SH-SY5Y (cell line): ENCODE results near the gene KRT6B.

ENCODE experiments used
- GATA2 ChIP-seq: IDR thresholded peaks from 2 replicates; pipeline ENCODE4 v1.6.1; 2011; ENCODE audit warnings: mild to moderate bottlenecking, low read depth, low read length
- GATA3 ChIP-seq: IDR thresholded peaks from 2 replicates; pipeline ENCODE4 v1.6.1; 2011; ENCODE audit warnings: low read depth, mild to moderate bottlenecking, low read length, moderate library complexity

- no peak for TF ChIP-seq GATA3
- TF ChIP-seq GATA2: no peak
Observed at GRCh38 chr12:52458861-52459260, 6.9 kb upstream of the KRT6B start.
